Caco-2 (cell line): ENCODE measurements around the gene THNSL1. TPM values are rescaled to one million over a fixed set of nuclear protein-coding genes. Genes with fewer than 3 reads are reported as not detected.

ENCODE experiments used
- BruUV-seq: library from RNA; stranded (reverse); fragments of 400-500 nt; replicated peaks from 2 replicates; lab custom pipeline; 2021; lab: Mats Ljungman, UMichigan
- CTCF ChIA-PET: fragments of 300-600 bp; sonication (Branson Sonifier 250); formaldehyde crosslinking; loops from one replicate; lab custom pipeline; 2022; ENCODE audit warnings: antibody characterized with exemption; lab: Charles Lee
- POLR2A ChIA-PET: fragments of 300-600 bp; sonication (Branson Sonifier 250); formaldehyde crosslinking; loops from one replicate; lab custom pipeline; 2022; ENCODE audit warnings: antibody characterized with exemption; lab: Charles Lee
- DNase-seq, 2 experiments: peaks; one replicate each; pipeline versions ENCODE4 v3.0.0 to v3.0.0-alpha.2; 2020 to 2022
- H3K27me3 ChIP-seq: replicated peaks from 2 replicates; pipeline ENCODE4 v1.6.0; 2011; ENCODE audit warnings: low read length; ENCODE audit not compliant: control insufficient read depth, insufficient read depth
- H3K36me3 ChIP-seq: 2 replicates; pipeline ENCODE4 v1.5.1; 2011; ENCODE audit warnings: low read length; ENCODE audit not compliant: control insufficient read depth, insufficient read depth
- H3K4me1 ChIP-seq: fragments of 250-450 bp; sonication (Bioruptor Pico); 2 replicates; pipeline ENCODE4 v1.5.1; 2020; ENCODE audit warnings: mild to moderate bottlenecking
- H3K4me3 ChIP-seq: 2 replicates; pipeline ENCODE4 v1.5.1; 2011; ENCODE audit warnings: low read depth, mild to moderate bottlenecking, control low read depth, low read length
- H3K9me3 ChIP-seq: fragments of 250-450 bp; sonication (Bioruptor Pico); 2 replicates; pipeline ENCODE4 v1.5.1; 2020; ENCODE audit warnings: mild to moderate bottlenecking, moderate library complexity
- H3K27ac Mint-ChIP-seq: one replicate; pipeline ENCODE4 v1.8.0; 2022; ENCODE audit warnings: mixed read lengths; ENCODE audit not compliant: unreplicated experiment
- H3K27me3 Mint-ChIP-seq: one replicate; pipeline ENCODE4 v1.8.0; 2022; ENCODE audit warnings: mixed read lengths; ENCODE audit not compliant: insufficient read depth, unreplicated experiment
- H3K36me3 Mint-ChIP-seq: one replicate; pipeline ENCODE4 v1.8.0; 2022; ENCODE audit warnings: mild to moderate bottlenecking, mixed read lengths; ENCODE audit not compliant: insufficient read depth, unreplicated experiment
- H3K4me1 Mint-ChIP-seq: one replicate; pipeline ENCODE4 v1.8.0; 2022; ENCODE audit warnings: low read depth, mixed read lengths; ENCODE audit not compliant: unreplicated experiment
- H3K4me3 Mint-ChIP-seq: one replicate; pipeline ENCODE4 v1.8.0; 2022; ENCODE audit warnings: mild to moderate bottlenecking, moderate library complexity, mixed read lengths; ENCODE audit not compliant: unreplicated experiment
- H3K9me3 Mint-ChIP-seq: one replicate; pipeline ENCODE4 v1.8.0; 2022; ENCODE audit warnings: mixed read lengths; ENCODE audit not compliant: unreplicated experiment
- CTCF ChIP-seq, 2 experiments: fragments of 200-600 bp in 1 of 2; IDR thresholded peaks; 1 replicate in 1 of 2; 2 replicates in 1 of 2; pipeline versions ENCODE4 v1.5.1 to v1.8.0; 2011 to 2022; ENCODE audit warnings: antibody characterized with exemption in 1 of 2, control low read depth in 1 of 2, inconsistent platforms in 1 of 2, low read depth in 1 of 2, low read length in 1 of 2, mild to moderate bottlenecking in 1 of 2, moderate library complexity in 1 of 2; ENCODE audit not compliant: insufficient read depth in 1 of 2, severe bottlenecking in 1 of 2, unreplicated experiment in 1 of 2
- intact Hi-C: fragments of 100-400 bp; cut with micrococcal nuclease; formaldehyde crosslinking; loops from one replicate; pipeline ENCODE4 v1.10.0; 2022; ENCODE audit not compliant: unreplicated experiment
- total RNA-seq: library from RNA; stranded (reverse); gene quantifications from 2 replicates; pipeline ENCODE4 v1.2.3, GENCODE V29; 2022

Gene THNSL1
- total RNA-seq, 1 experiment from 2014 or later = 6.3 TPM

GRCh38 chr10:25071227-25071626 lies 54.8 kb downstream of the THNSL1 start:
- Histone ChIP-seq H3K36me3 (no peaks in the 10 kb centered on the region), H3K9me3 (no peaks in the 10 kb centered on the region), H3K27me3 (no peaks in the 10 kb centered on the region), H3K4me3 (no peak overlapping the region), H3K4me1 (peaks cover 1% of the 10 kb centered on the region)
- POLR2A ChIA-PET = no interaction called here
- no peaks in the 10 kb centered on the region for H3K9me3 Mint-ChIP-seq
- CTCF ChIA-PET = no interaction called here
- H3K4me1 Mint-ChIP-seq = peaks cover 9% of the 10 kb centered on the region
- no TSS peak for BruUV-seq
- DNase-seq = no peak
- H3K36me3 Mint-ChIP-seq = no peaks in the 10 kb centered on the region
- H3K27me3 Mint-ChIP-seq = no peaks in the 10 kb centered on the region
- H3K27ac Mint-ChIP-seq = no peak overlapping the region
- TF ChIP-seq CTCF (IDR thresholded peaks at IDR 0.05; ENCODE audit: insufficient read depth in 1 of 2, low read depth in 1 of 2, low read length in 1 of 2, severe bottlenecking in 1 of 2, unreplicated experiment in 1 of 2) = no peak
- intact Hi-C loops = no loop called here
- no peak overlapping the region for H3K4me3 Mint-ChIP-seq

GRCh38 chr10:25072786-25073185 lies 56.4 kb downstream of the THNSL1 start:
- Histone ChIP-seq H3K36me3 (no peaks in the 10 kb centered on the region), H3K27me3 (no peaks in the 10 kb centered on the region), H3K4me3 (no peak overlapping the region), H3K9me3 (no peaks in the 10 kb centered on the region), H3K4me1 (peaks cover 13% of the 10 kb centered on the region)
- intact Hi-C loops = no loop called here
- no TSS peak for BruUV-seq
- no peak for DNase-seq
- H3K27ac Mint-ChIP-seq = no peak overlapping the region
- no peak overlapping the region for H3K4me3 Mint-ChIP-seq
- no peaks in the 10 kb centered on the region for H3K36me3 Mint-ChIP-seq
- no peak for TF ChIP-seq CTCF (IDR thresholded peaks at IDR 0.05; ENCODE audit: insufficient read depth in 1 of 2, low read depth in 1 of 2, low read length in 1 of 2, severe bottlenecking in 1 of 2, unreplicated experiment in 1 of 2)
- peaks cover 14% of the 10 kb centered on the region for H3K4me1 Mint-ChIP-seq
- CTCF ChIA-PET = no interaction called here
- H3K9me3 Mint-ChIP-seq = no peaks in the 10 kb centered on the region
- POLR2A ChIA-PET = no interaction called here
- no peaks in the 10 kb centered on the region for H3K27me3 Mint-ChIP-seq

GRCh38 chr10:25075825-25076224 lies 59.4 kb downstream of the THNSL1 start:
- Histone ChIP-seq H3K4me1 (peaks cover 44% of the 10 kb centered on the region), H3K36me3 (no peaks in the 10 kb centered on the region), H3K9me3 (no peaks in the 10 kb centered on the region), H3K27me3 (no peaks in the 10 kb centered on the region), H3K4me3 (no peak overlapping the region)
- Mint-ChIP-seq H3K27me3 (no peaks in the 10 kb centered on the region), H3K36me3 (peaks cover 9% of the 10 kb centered on the region), H3K9me3 (no peaks in the 10 kb centered on the region), H3K4me3 (no peak overlapping the region), H3K27ac (no peak overlapping the region), H3K4me1 (peaks cover 30% of the 10 kb centered on the region)
- POLR2A ChIA-PET = no interaction called here
- intact Hi-C loops = no loop called here
- no peak for DNase-seq
- TF ChIP-seq CTCF (IDR thresholded peaks at IDR 0.05; ENCODE audit: insufficient read depth in 1 of 2, low read depth in 1 of 2, low read length in 1 of 2, severe bottlenecking in 1 of 2, unreplicated experiment in 1 of 2) = no peak
- CTCF ChIA-PET = interaction anchor here (0.6 kb wide), 2 partner anchors 58 to 117 kb away, joined by 3 to 4 read pairs; no protein-coding TSS in a partner anchor
- no TSS peak for BruUV-seq

Other genes starting within 250 kb of the THNSL1 start
- gene PRTFDC1, start 64.0 kb upstream of the THNSL1 start, total RNA-seq = 66.5 and 83.2 TPM in 2 replicates
- 0.72 and 0.77 TPM in 2 replicates for gene ENKUR, start 454 bp upstream of the THNSL1 start, total RNA-seq
- 0.05 and 0.07 TPM in 2 replicates for gene GPR158, start 158.4 kb downstream of the THNSL1 start, total RNA-seq